A673 (cell line): Measurements from ENCODE around the gene BRSK1. TPM values are rescaled to one million over a fixed set of nuclear protein-coding genes. Genes with fewer than 3 reads are reported as not detected.

Experiments used
- BruUV-seq: library from RNA; stranded (reverse); fragments of 400-500 nt; replicated peaks from 2 replicates; lab custom pipeline; 2021; lab: Mats Ljungman, UMichigan
- CTCF ChIA-PET: fragments of 300-600 bp; sonication (Branson Sonifier 250); formaldehyde crosslinking; loops from one replicate; lab custom pipeline; 2022; ENCODE audit warnings: antibody characterized with exemption; lab: Charles Lee
- POLR2A ChIA-PET: fragments of 300-600 bp; sonication (Branson Sonifier 250); formaldehyde crosslinking; loops from one replicate; lab custom pipeline; 2022; ENCODE audit warnings: antibody characterized with exemption; ENCODE audit not compliant: low non-redundant PET; lab: Charles Lee
- DNase-seq: peaks from one replicate; pipeline ENCODE4 v3.0.0-alpha.2; 2015; ENCODE audit warnings: low spot score
- H3K27ac ChIP-seq: fragments of 200-600 bp; sonication (generic); 2 replicates; pipeline ENCODE4 v1.5.1; 2016; ENCODE audit warnings: mixed run types, low read depth, mild to moderate bottlenecking, mixed read lengths, antibody characterized with exemption, low read length; ENCODE audit not compliant: poor library complexity, severe bottlenecking
- H3K27me3 ChIP-seq: fragments of 200-600 bp; sonication (generic); replicated peaks from 2 replicates; pipeline ENCODE4 v1.6.1; 2017; ENCODE audit warnings: mixed run types, low read depth, mild to moderate bottlenecking, mixed read lengths, antibody characterized with exemption, low read length; ENCODE audit not compliant: insufficient read depth, poor library complexity
- H3K36me3 ChIP-seq: fragments of 200-600 bp; sonication (generic); 2 replicates; pipeline ENCODE4 v1.6.1; 2016; ENCODE audit warnings: mixed run types, mild to moderate bottlenecking, mixed read lengths, antibody characterized with exemption, low read length; ENCODE audit not compliant: insufficient read depth, poor library complexity, severe bottlenecking
- H3K4me1 ChIP-seq: fragments of 200-600 bp; sonication (generic); 2 replicates; pipeline ENCODE4 v1.6.1; 2017; ENCODE audit warnings: mixed run types, mild to moderate bottlenecking, mixed read lengths, antibody characterized with exemption, low read length; ENCODE audit not compliant: insufficient read depth, poor library complexity, severe bottlenecking
- H3K4me3 ChIP-seq: fragments of 200-600 bp; sonication (generic); 2 replicates; pipeline ENCODE4 v1.5.1; 2016; ENCODE audit warnings: low read depth, mixed run types, mild to moderate bottlenecking, mixed read lengths, low read length; ENCODE audit not compliant: poor library complexity, severe bottlenecking
- H3K9me3 ChIP-seq: fragments of 200-600 bp; sonication (generic); 2 replicates; pipeline ENCODE4 v1.6.1; 2016; ENCODE audit warnings: mixed run types, low read depth, mild to moderate bottlenecking, mixed read lengths, antibody characterized with exemption, low read length; ENCODE audit not compliant: poor library complexity, severe bottlenecking
- EZH2 ChIP-seq: fragments of 200-600 bp; sonication (generic); IDR thresholded peaks from 2 replicates; pipeline ENCODE4 v1.6.1; 2017; ENCODE audit warnings: borderline replicate concordance, low read depth, mild to moderate bottlenecking, mixed read lengths, antibody characterized with exemption, low read length; ENCODE audit not compliant: poor library complexity, severe bottlenecking
- intact Hi-C: fragments of 100-400 bp; cut with micrococcal nuclease; formaldehyde crosslinking; loops from one replicate; pipeline ENCODE4 v1.10.0; 2022; ENCODE audit not compliant: unreplicated experiment
- total RNA-seq: library from RNA; stranded (reverse); gene quantifications from 2 replicates; pipeline ENCODE4 v1.2.3, GENCODE V29; 2021
- TF ChIP-seq, protein P1 (sequence below): fragments of 300-800, 200-600 bp; sonication (generic); conservative IDR thresholded peaks from 2 replicates; pipeline ENCODE4 v1.5.1; 2017; ENCODE audit warnings: low read depth, mild to moderate bottlenecking, antibody characterized with exemption, low read length, moderate library complexity, mixed read lengths

The BRSK1 gene
- total RNA-seq, 1 experiment from 2014 or later = 30.5 TPM

DNA sequence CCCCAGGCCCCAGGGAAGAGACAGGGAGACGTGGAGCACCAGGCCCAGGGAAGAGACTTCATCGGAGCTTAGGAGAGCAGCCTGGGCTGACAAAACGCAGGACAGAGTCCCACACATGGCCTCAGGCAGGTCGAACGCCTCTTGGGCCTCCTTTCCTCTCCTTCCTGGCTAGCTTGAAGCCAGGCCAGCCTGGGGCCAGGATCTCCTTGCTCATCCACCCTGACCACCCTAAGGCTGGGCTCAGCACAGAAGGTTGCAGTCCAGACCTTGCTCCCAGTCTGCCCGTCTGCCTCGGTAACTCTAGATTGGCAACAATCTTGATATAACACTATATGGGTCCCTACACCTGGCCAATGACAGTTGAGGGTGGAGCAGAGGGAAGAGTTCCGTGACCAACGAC is 35.1 kb upstream of the BRSK1 start:
- Histone ChIP-seq H3K27me3 (no peaks in the 10 kb centered on the region), H3K4me3 (no peak overlapping the region), H3K36me3 (peaks cover 27% of the 10 kb centered on the region), H3K9me3 (no peaks in the 10 kb centered on the region), H3K27ac (no peak overlapping the region), H3K4me1 (no peaks in the 10 kb centered on the region)
- no peak for DNase-seq
- no peak for TF ChIP-seq EZH2
- TF ChIP-seq, protein P1, sequence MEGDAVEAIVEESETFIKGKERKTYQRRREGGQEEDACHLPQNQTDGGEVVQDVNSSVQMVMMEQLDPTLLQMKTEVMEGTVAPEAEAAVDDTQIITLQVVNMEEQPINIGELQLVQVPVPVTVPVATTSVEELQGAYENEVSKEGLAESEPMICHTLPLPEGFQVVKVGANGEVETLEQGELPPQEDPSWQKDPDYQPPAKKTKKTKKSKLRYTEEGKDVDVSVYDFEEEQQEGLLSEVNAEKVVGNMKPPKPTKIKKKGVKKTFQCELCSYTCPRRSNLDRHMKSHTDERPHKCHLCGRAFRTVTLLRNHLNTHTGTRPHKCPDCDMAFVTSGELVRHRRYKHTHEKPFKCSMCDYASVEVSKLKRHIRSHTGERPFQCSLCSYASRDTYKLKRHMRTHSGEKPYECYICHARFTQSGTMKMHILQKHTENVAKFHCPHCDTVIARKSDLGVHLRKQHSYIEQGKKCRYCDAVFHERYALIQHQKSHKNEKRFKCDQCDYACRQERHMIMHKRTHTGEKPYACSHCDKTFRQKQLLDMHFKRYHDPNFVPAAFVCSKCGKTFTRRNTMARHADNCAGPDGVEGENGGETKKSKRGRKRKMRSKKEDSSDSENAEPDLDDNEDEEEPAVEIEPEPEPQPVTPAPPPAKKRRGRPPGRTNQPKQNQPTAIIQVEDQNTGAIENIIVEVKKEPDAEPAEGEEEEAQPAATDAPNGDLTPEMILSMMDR = no peak
- ChIA-PET POLR2A (no interaction called here), CTCF (no interaction called here)
- intact Hi-C loops = no loop called here
- BruUV-seq = no TSS peak

DNA sequence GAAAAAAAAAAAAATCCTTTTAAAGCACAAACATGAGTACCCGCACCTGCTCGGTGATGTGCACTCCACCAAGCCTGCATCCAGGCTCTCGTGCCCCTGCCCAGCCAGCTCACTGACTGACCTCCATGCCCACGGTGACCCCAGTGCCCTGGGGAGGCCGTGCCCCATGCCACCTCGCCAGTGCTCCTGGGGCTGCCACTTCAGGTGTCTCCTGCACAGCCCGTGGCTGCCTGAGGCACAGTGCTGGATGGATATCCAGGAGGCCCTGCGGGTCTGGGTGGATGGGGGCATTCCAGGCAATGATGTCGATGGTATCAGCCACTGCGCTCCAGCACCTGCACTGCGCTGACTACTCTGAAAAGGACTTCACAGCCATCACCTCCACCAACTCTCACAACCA is 34.0 kb upstream of the BRSK1 start:
- Histone ChIP-seq H3K36me3 (peaks cover 20% of the 10 kb centered on the region), H3K4me3 (no peak overlapping the region), H3K27me3 (no peaks in the 10 kb centered on the region), H3K4me1 (no peaks in the 10 kb centered on the region), H3K27ac (no peak overlapping the region), H3K9me3 (no peaks in the 10 kb centered on the region)
- CTCF ChIA-PET = no interaction called here
- POLR2A ChIA-PET = no interaction called here
- DNase-seq = no peak
- BruUV-seq = no TSS peak
- intact Hi-C loops = no loop called here
- TF ChIP-seq EZH2 = no peak
- TF ChIP-seq, protein P1 = no peak

DNA sequence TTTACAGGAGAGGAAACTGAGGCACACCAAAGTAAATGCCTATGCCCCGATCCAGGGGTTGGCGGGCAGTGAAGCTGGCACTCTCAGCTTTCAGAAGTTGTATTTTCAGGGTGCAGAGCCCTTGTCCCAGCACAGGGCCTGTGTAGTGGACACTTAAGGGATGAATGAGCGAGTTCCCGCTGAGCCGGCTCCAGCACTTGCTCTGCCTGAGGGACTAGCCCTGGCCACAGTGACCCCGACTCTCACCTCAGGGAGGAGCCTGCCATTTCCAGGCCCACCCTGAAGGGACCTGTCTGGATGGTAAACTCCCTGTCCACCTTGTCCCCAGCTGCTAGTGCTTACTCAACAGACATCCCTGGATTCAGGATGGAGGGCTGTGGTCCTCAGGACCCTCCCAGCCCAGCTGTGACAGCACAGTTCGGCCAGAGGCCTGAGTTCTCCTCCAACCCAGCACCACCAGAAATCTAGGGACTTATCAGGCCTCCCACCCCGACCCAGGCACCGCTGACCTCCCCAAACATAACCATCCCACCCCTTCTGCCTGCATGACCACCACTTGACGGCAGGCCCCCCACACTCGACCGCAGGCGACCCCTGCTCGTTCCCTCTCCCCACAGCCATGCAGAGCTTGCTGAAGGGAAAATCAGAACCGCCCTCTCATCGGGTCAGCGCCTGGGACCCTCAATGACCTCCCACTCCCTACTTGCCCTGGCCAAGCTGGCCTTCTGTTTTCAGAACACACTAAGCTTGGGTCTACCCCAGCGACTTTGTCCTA is 33.3 kb upstream of the BRSK1 start:
- H3K36me3 ChIP-seq = peaks cover 14% of the 10 kb centered on the region
- no peak for DNase-seq
- H3K27ac ChIP-seq = no peak overlapping the region
- ChIA-PET POLR2A (no interaction called here), CTCF (no interaction called here)
- intact Hi-C loops = no loop called here
- H3K4me1 ChIP-seq = no peaks in the 10 kb centered on the region
- TF ChIP-seq, protein P1 = no peak
- no peak for TF ChIP-seq EZH2
- no peak overlapping the region for H3K4me3 ChIP-seq
- BruUV-seq = no TSS peak
- no peaks in the 10 kb centered on the region for H3K9me3 ChIP-seq
- no peaks in the 10 kb centered on the region for H3K27me3 ChIP-seq
